GM10266 (cell line): ENCODE data around the gene TGDS.

Experiments used
- DNase-seq: peaks from one replicate; pipeline ENCODE4 v3.0.0; 2012; ENCODE audit errors: extremely low spot score
- TF ChIP-seq, protein P1 (sequence below): IDR thresholded peaks from 2 replicates; pipeline ENCODE4 v1.5.1; 2012; ENCODE audit warnings: mild to moderate bottlenecking, low read depth; ENCODE audit not compliant: control insufficient read depth, insufficient read depth; ENCODE audit errors: missing control alignments

Gene TGDS

GRCh38 chr13:94609196-94609595, 13.2 kb upstream of the TGDS start:
- TF ChIP-seq, protein P1, sequence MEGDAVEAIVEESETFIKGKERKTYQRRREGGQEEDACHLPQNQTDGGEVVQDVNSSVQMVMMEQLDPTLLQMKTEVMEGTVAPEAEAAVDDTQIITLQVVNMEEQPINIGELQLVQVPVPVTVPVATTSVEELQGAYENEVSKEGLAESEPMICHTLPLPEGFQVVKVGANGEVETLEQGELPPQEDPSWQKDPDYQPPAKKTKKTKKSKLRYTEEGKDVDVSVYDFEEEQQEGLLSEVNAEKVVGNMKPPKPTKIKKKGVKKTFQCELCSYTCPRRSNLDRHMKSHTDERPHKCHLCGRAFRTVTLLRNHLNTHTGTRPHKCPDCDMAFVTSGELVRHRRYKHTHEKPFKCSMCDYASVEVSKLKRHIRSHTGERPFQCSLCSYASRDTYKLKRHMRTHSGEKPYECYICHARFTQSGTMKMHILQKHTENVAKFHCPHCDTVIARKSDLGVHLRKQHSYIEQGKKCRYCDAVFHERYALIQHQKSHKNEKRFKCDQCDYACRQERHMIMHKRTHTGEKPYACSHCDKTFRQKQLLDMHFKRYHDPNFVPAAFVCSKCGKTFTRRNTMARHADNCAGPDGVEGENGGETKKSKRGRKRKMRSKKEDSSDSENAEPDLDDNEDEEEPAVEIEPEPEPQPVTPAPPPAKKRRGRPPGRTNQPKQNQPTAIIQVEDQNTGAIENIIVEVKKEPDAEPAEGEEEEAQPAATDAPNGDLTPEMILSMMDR: no peak
- no peak for DNase-seq

GRCh38 chr13:94608586-94608985, 12.6 kb upstream of the TGDS start:
- DNase-seq: no peak
- TF ChIP-seq, protein P1: no peak

GRCh38 chr13:94607939-94608338, 12.0 kb upstream of the TGDS start:
- DNase-seq: no peak
- TF ChIP-seq, protein P1: no peak

GRCh38 chr13:94607056-94607455, 11.1 kb upstream of the TGDS start:
- no peak for DNase-seq

DNA sequence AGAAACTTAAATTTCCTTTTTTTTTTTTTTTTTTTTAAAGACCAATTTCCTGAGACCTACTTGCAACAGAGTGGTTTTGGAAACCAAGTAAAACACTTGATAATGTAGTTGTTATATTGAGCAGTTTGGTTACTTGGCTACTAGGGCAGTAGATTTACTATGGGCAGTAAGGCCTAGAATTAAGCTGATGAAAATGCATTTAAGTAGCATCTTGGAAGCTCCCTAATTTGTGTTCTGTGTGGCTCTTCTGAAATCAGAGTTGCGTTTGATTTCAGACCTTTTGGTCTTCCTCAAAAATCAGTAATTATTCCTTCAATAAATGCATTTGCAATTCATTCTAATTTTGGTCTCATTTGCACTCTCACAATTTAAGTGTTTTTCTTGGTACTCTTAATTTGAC, 6.5 kb upstream of the TGDS start:
- TF ChIP-seq, protein P1: no peak
- no peak for DNase-seq

More at GRCh38 chr13:94607056-94607455, 11.1 kb upstream of the TGDS start:
- TF ChIP-seq, protein P1: no peak

- DNase-seq: peak; percentile 95
- TF ChIP-seq, protein P1: no peak
Measured at GRCh38 chr13:94601446-94602431, 5.8 kb upstream of the TGDS start, which contains the start of gene GPR180. Gene GPR180 (plus strand): TSS chr13:94601857. CDS start chr13:94601928, 71 bp downstream.

DNA sequence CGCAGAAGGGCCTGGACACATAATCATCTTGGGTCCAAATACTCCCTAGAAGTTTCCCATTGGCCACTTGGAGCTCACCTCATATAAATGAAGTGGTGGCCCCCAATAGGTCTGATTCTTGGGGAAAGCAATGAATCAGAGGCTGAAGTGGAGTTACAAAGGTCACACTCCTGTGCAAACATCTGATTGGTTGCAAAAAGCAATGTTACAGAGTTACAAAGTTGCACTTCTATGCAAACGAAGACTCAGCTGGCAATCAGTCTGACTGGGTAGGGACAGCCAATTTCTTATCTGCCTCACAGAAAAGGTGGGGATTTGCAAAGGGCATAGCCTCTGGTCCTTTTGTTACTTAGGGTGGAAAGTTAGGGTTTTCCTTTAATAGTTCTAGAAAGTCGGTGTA, 3.9 kb upstream of the TGDS start:
- DNase-seq: no peak

More for the DNA sequence above, 3.9 kb upstream of the TGDS start:
- TF ChIP-seq, protein P1: no peak
